ENCODE measurements around the gene TENM3.

- TF ChIP-seq CTCF (IDR thresholded peaks at IDR 0.05) (no peak), FOXJ3 (CRISPR knock-in tag; IDR thresholded peaks at IDR 0.05; ENCODE audit: borderline replicate concordance) (no peak), ATF2 (CRISPR knock-in tag; IDR thresholded peaks at IDR 0.05; ENCODE audit: borderline replicate concordance, low read depth) (no peak), USF2 (CRISPR knock-in tag; IDR thresholded peaks at IDR 0.05) (no peak), ZNF396 (CRISPR knock-in tag; IDR thresholded peaks at IDR 0.05; ENCODE audit: borderline replicate concordance) (no peak), MAX (CRISPR knock-in tag; IDR thresholded peaks at IDR 0.05) (no peak), CREB1 (CRISPR knock-in tag; IDR thresholded peaks at IDR 0.05) (no peak), JAZF1 (CRISPR knock-in tag; IDR thresholded peaks at IDR 0.05) (no peak), E2F4 (CRISPR knock-in tag; IDR thresholded peaks at IDR 0.05; ENCODE audit: borderline replicate concordance, low read depth) (no peak), IRF2 (CRISPR knock-in tag; IDR thresholded peaks at IDR 0.05; ENCODE audit: borderline replicate concordance, low read depth) (no peak), PRRX2 (CRISPR knock-in tag; IDR thresholded peaks at IDR 0.05) (no peak)
Measured at GRCh38 chr4:182746876-182747275, 503.7 kb downstream of the TENM3 start.
